SK-N-SH (cell line): ENCODE results near the gene AEBP2. TPM values are rescaled to one million over a fixed set of nuclear protein-coding genes. Genes with fewer than 3 reads are reported as not detected.
A peak's percentile ranks its signal among the peaks of the same experiment; 100 is the strongest.
"Not testable (repeated sequence)": the region's sequence is repeated elsewhere in the genome, so short reads cannot be mapped to it uniquely, and the experiment has no call there.

Source experiments
- CTCF ChIA-PET: fragments of 300-600, 350-600 bp; formaldehyde crosslinking; extraction: SDS; loops from one replicate; lab custom pipeline; 2021; lab: Yijun Ruan, JAX
- POLR2A ChIA-PET: fragments of 350-600 bp; sonication (Branson Sonifier 250); formaldehyde crosslinking; extraction: SDS; loops from one replicate; lab custom pipeline; 2020; ENCODE audit warnings: antibody characterized with exemption, inconsistent platforms; lab: Yijun Ruan, JAX
- DNase-seq: peaks from one replicate; pipeline ENCODE4 v3.0.0; 2012
- H2AFZ ChIP-seq: fragments of 200-600 bp; sonication (generic); 2 replicates; pipeline ENCODE4 v1.8.1; 2016; ENCODE audit warnings: antibody characterized with exemption, mild to moderate bottlenecking, low read depth
- H3F3A ChIP-seq: fragments of 200-600 bp; sonication (generic); replicated peaks from 2 replicates; pipeline ENCODE3; 2016; ENCODE audit warnings: antibody characterized with exemption, mild to moderate bottlenecking; ENCODE audit not compliant: insufficient read depth
- H3K27ac ChIP-seq, 2 experiments: fragments of 200-500 bp in 1 of 2; fragments of 200-600 bp in 1 of 2; sonication (Bioruptor generic) in 1 of 2; sonication (generic), shearing (Covaris generic) in 1 of 2; 2 replicates each; pipeline versions ENCODE4 v1.5.1 to v1.6.1; 2014 to 2016; ENCODE audit warnings: low read depth in 2 of 2, inconsistent platforms in 1 of 2, low read length in 1 of 2, mild to moderate bottlenecking in 1 of 2, mixed read lengths in 1 of 2
- H3K27me3 ChIP-seq: fragments of 200-600 bp; sonication (generic), shearing (Covaris generic); 2 replicates; pipeline ENCODE4 v1.6.1; 2016; ENCODE audit warnings: mixed run types; ENCODE audit not compliant: insufficient read depth
- H3K36me3 ChIP-seq, 2 experiments: fragments of 200-500 bp in 1 of 2; fragments of 200-600 bp in 1 of 2; sonication (Bioruptor generic) in 1 of 2; sonication (generic) in 1 of 2; replicated peaks in 1 of 2; 2 replicates each; pipeline versions ENCODE3 to v1.5.1; 2014 to 2016; ENCODE audit warnings: low read length in 1 of 2, mild to moderate bottlenecking in 1 of 2; ENCODE audit not compliant: insufficient read depth in 2 of 2, control insufficient read depth in 1 of 2
- H3K4me1 ChIP-seq, 2 experiments: fragments of 200-500 bp in 1 of 2; fragments of 200-600 bp in 1 of 2; sonication (Bioruptor generic) in 1 of 2; sonication (generic), shearing (Covaris generic) in 1 of 2; 2 replicates each; pipeline versions ENCODE4 v1.5.1 to v1.6.1; 2014 to 2016; ENCODE audit warnings: low read depth in 1 of 2, low read length in 1 of 2, mixed run types in 1 of 2; ENCODE audit not compliant: insufficient read depth in 2 of 2, control insufficient read depth in 1 of 2
- H3K4me2 ChIP-seq: fragments of 200-600 bp; sonication (generic), shearing (Covaris generic); 2 replicates; pipeline ENCODE4 v1.6.1; 2017; ENCODE audit warnings: mixed run types
- H3K4me3 ChIP-seq, 2 experiments: fragments of 200-500 bp in 1 of 2; fragments of 200-600 bp in 1 of 2; sonication (Bioruptor generic) in 1 of 2; sonication (generic), shearing (Covaris generic) in 1 of 2; 2 replicates each; pipeline versions ENCODE4 v1.5.1 to v1.8.1; 2014 to 2016; ENCODE audit warnings: low read depth in 2 of 2, inconsistent platforms in 1 of 2, low read length in 1 of 2, mild to moderate bottlenecking in 1 of 2, mixed read lengths in 1 of 2, moderate library complexity in 1 of 2
- H3K79me2 ChIP-seq: fragments of 200-600 bp; sonication (generic); 2 replicates; pipeline ENCODE4 v1.8.1; 2017; ENCODE audit warnings: mild to moderate bottlenecking; ENCODE audit not compliant: insufficient read depth
- H3K9ac ChIP-seq: fragments of 200-600 bp; sonication (generic); 2 replicates; pipeline ENCODE4 v1.6.1; 2017; ENCODE audit warnings: mixed run types
- H3K9me2 ChIP-seq: fragments of 200-600 bp; sonication (generic); 2 replicates; pipeline ENCODE4 v1.6.1; 2017; ENCODE audit warnings: mixed run types
- H3K9me3 ChIP-seq: fragments of 200-600 bp; sonication (generic); 2 replicates; pipeline ENCODE4 v1.6.1; 2017; ENCODE audit warnings: mixed run types, mild to moderate bottlenecking, moderate library complexity
- H4K20me1 ChIP-seq: fragments of 200-600 bp; sonication (generic); 2 replicates; pipeline ENCODE4 v1.6.1; 2017; ENCODE audit warnings: mild to moderate bottlenecking, mixed run types; ENCODE audit not compliant: insufficient read depth
- CTCF ChIP-seq: fragments of 200-600 bp; sonication (generic); IDR thresholded peaks from 2 replicates; pipeline ENCODE4 v1.6.1; 2017; ENCODE audit warnings: antibody characterized with exemption, mild to moderate bottlenecking, moderate library complexity
- ELF1 ChIP-seq: IDR thresholded peaks from 2 replicates; pipeline ENCODE4 v1.4.0; 2012
- EZH2phosphoT487 ChIP-seq: fragments of 200-600 bp; sonication (generic); IDR thresholded peaks from 2 replicates; pipeline ENCODE4 v1.6.1; 2017; ENCODE audit warnings: low read depth, mixed run types, mild to moderate bottlenecking, antibody characterized with exemption, moderate library complexity, borderline replicate concordance
- FOXJ3 ChIP-seq: sonication (generic); formaldehyde crosslinking; IDR thresholded peaks from 2 replicates; pipeline ENCODE4 v1.5.1; 2020; ENCODE audit warnings: mild to moderate bottlenecking, missing genetic modification reagents
- FOXM1 ChIP-seq: IDR thresholded peaks from 2 replicates; pipeline ENCODE4 v1.4.0; 2012; ENCODE audit warnings: low read depth, mild to moderate bottlenecking
- GABPA ChIP-seq: IDR thresholded peaks from 2 replicates; pipeline ENCODE4 v1.4.0; 2012; ENCODE audit warnings: low read depth, mild to moderate bottlenecking
- GATA2 ChIP-seq: sonication (generic); formaldehyde crosslinking; IDR thresholded peaks from 2 replicates; pipeline ENCODE4 v1.5.0; 2020; ENCODE audit warnings: mild to moderate bottlenecking, missing genetic modification reagents
- JUND ChIP-seq: IDR thresholded peaks from 2 replicates; pipeline ENCODE4 v1.4.0; 2012
- RXRA ChIP-seq: IDR thresholded peaks from 2 replicates; pipeline ENCODE4 v1.4.0; 2012; ENCODE audit warnings: low read depth, mild to moderate bottlenecking, borderline replicate concordance
- TAF1 ChIP-seq: IDR thresholded peaks from 2 replicates; pipeline ENCODE4 v1.6.1; 2012; ENCODE audit warnings: low read depth, mild to moderate bottlenecking, low read length, moderate library complexity, borderline replicate concordance
- TCF12 ChIP-seq: IDR thresholded peaks from 2 replicates; pipeline ENCODE4 v1.4.0; 2012
- WGBS: methylation state at CpG from one replicate; pipeline ENCODE4 v1.1.6; 2017; ENCODE audit warnings: low lambda C conversion rate; 5-methylcytosine and 5-hydroxymethylcytosine counted together
- polyA plus RNA-seq, 3 experiments: library from polyadenylated mRNA; depleted of rRNA; stranded (reverse); fragments of >200 nt; gene quantifications; 2 replicates each; pipeline ENCODE4 v1.2.3, GENCODE V29; 2012

AEBP2 gene
- polyA plus RNA-seq, 1 of the 3 experiments (the other 2 are of a cell fraction): 10.4 TPM

GRCh38 chr12:19390051-19390598, 49.2 kb upstream of the AEBP2 start:
- H3K9me3 ChIP-seq: no peaks in the 10 kb centered on the region
- no peak overlapping the region for H3K4me3 ChIP-seq
- no peak overlapping the region for H3K9ac ChIP-seq
- H3K27ac ChIP-seq: peak overlapping the region; percentile 20 to 29; a peak in 2 of 4 replicates
- POLR2A ChIA-PET: no interaction called here
- H3F3A ChIP-seq: no peaks in the 10 kb centered on the region
- CTCF ChIA-PET: no interaction called here
- WGBS: 86% methylated on average over 3 of the region's 3 CpGs
- no peak overlapping the region for H3K4me2 ChIP-seq
- no peaks in the 10 kb centered on the region for H4K20me1 ChIP-seq
- H3K9me2 ChIP-seq: no peaks in the 10 kb centered on the region
- H3K79me2 ChIP-seq: no peaks in the 10 kb centered on the region
- H3K27me3 ChIP-seq: no peaks in the 10 kb centered on the region
- TF ChIP-seq ELF1 (no peak), RXRA (no peak), GATA2 (CRISPR knock-in tag) (no peak), EZH2phosphoT487 (no peak), FOXM1 (no peak), TCF12 (peak; percentile 14; the same call in 1 of the 2 replicates), JUND (no peak), FOXJ3 (CRISPR knock-in tag) (no peak)
- H3K4me1 ChIP-seq: no peaks in the 10 kb centered on the region; a peak in 1 of 4 replicates
- DNase-seq: no peak
- H3K36me3 ChIP-seq: no peaks in the 10 kb centered on the region
- H2AFZ ChIP-seq: 0 out of 2 replicates have a peak overlapping the region, but pooled peaks have one; percentile 23

GRCh38 chr12:19392644-19393043, 46.6 kb upstream of the AEBP2 start:
- H4K20me1 ChIP-seq, H3K27ac ChIP-seq, DNase-seq, H3F3A ChIP-seq, H2AFZ ChIP-seq, H3K9me3 ChIP-seq, H3K4me3 ChIP-seq, POLR2A ChIA-PET, H3K36me3 ChIP-seq, H3K27me3 ChIP-seq, H3K9me2 ChIP-seq, H3K4me2 ChIP-seq, H3K9ac ChIP-seq, H3K79me2 ChIP-seq, H3K4me1 ChIP-seq: not testable (repeated sequence)
- WGBS: 93% methylated on average over 8 of the region's 8 CpGs
- CTCF ChIA-PET: interaction anchor here (0.9 kb wide), 1 partner anchor 33 kb away, joined by 3 read pairs; no protein-coding TSS in a partner anchor

- H3K9me2 ChIP-seq: no peaks in the 10 kb centered on the region
Observed at GRCh38 chr12:19394385-19394784, 44.9 kb upstream of the AEBP2 start.

More at GRCh38 chr12:19394385-19394784, 44.9 kb upstream of the AEBP2 start:
- no peak overlapping the region for H3K4me3 ChIP-seq
- WGBS: 50% methylated on average over 2 of the region's 2 CpGs
- H3K27me3 ChIP-seq: no peaks in the 10 kb centered on the region
- H3K79me2 ChIP-seq: no peaks in the 10 kb centered on the region
- no peak for DNase-seq
- no peaks in the 10 kb centered on the region for H3K4me1 ChIP-seq
- H3K4me2 ChIP-seq: no peak overlapping the region
- H3K36me3 ChIP-seq: no peaks in the 10 kb centered on the region
- no peak overlapping the region for H3K9ac ChIP-seq
- H4K20me1 ChIP-seq: no peaks in the 10 kb centered on the region
- no peaks in the 10 kb centered on the region for H3F3A ChIP-seq
- TF ChIP-seq JUND: no peak
- TF ChIP-seq FOXM1: no peak
- TF ChIP-seq TAF1: no peak
- TF ChIP-seq CTCF: no peak
- no peak for TF ChIP-seq GABPA
- CTCF ChIA-PET: interaction anchor here (0.9 kb wide), 1 partner anchor 10 kb away, joined by 3 read pairs; no protein-coding TSS in a partner anchor
- no peak overlapping the region for H2AFZ ChIP-seq
- no peak overlapping the region for H3K27ac ChIP-seq
- POLR2A ChIA-PET: no interaction called here
- no peaks in the 10 kb centered on the region for H3K9me3 ChIP-seq
